HepG2 (cell line): ENCODE data around the gene HTR3C. TPM values are rescaled to one million over a fixed set of nuclear protein-coding genes. Genes with fewer than 3 reads are reported as not detected.

Experiments used
- HNRNPK ChIP-seq: fragments of 200-400 bp; formaldehyde crosslinking; IDR thresholded peaks from 2 replicates; pipeline ENCODE4 v1.6.1; 2018; ENCODE audit warnings: low read length, low read depth, moderate library complexity, mild to moderate bottlenecking; ENCODE audit not compliant: poor library complexity, severe bottlenecking
- KDM5B ChIP-seq: sonication (generic); formaldehyde crosslinking; IDR thresholded peaks from 2 replicates; pipeline ENCODE4 v1.4.0; 2020; ENCODE audit warnings: missing genetic modification reagents, mild to moderate bottlenecking, borderline replicate concordance
- NR2F1 ChIP-seq, 2 experiments: fragments of 450-650 bp in 1 of 2; formaldehyde crosslinking in 1 of 2; IDR thresholded peaks; 2 replicates each; pipeline versions ENCODE4 v1.5.0 to v1.6.1; 2016 to 2020; ENCODE audit warnings: mild to moderate bottlenecking in 1 of 2, missing compliant biosample characterization in 1 of 2, missing genetic modification reagents in 1 of 2, moderate library complexity in 1 of 2
- SMAD1 ChIP-seq: sonication (generic); formaldehyde crosslinking; IDR thresholded peaks from 2 replicates; pipeline ENCODE4 v1.4.0; 2020; ENCODE audit warnings: missing genetic modification reagents, low read depth, mild to moderate bottlenecking, borderline replicate concordance
- TAF15 ChIP-seq: fragments of 200-400 bp; formaldehyde crosslinking; IDR thresholded peaks from one replicate; pipeline ENCODE4 v1.6.1; 2018; ENCODE audit warnings: mild to moderate bottlenecking, low read depth, low read length; ENCODE audit not compliant: poor library complexity, severe bottlenecking
- THAP11 ChIP-seq: IDR thresholded peaks from 2 replicates; pipeline ENCODE4 v1.6.1; 2016; ENCODE audit warnings: missing biosample characterization, missing genetic modification reagents
- ZNF180 ChIP-seq: sonication (generic); formaldehyde crosslinking; IDR thresholded peaks from 2 replicates; pipeline ENCODE4 v1.4.0; 2020; ENCODE audit warnings: low read depth, missing genetic modification reagents, borderline replicate concordance
- ZNF337 ChIP-seq: sonication (generic); formaldehyde crosslinking; IDR thresholded peaks from 2 replicates; pipeline ENCODE4 v1.5.1; 2020; ENCODE audit warnings: missing genetic modification reagents, low read depth, mild to moderate bottlenecking, borderline replicate concordance
- ZSCAN21 ChIP-seq: sonication (generic); formaldehyde crosslinking; IDR thresholded peaks from 2 replicates; pipeline ENCODE4 v1.8.0; 2022; ENCODE audit warnings: mild to moderate bottlenecking, missing genetic modification reagents, moderate library complexity, borderline replicate concordance
- polyA plus RNA-seq, 8 experiments: library from polyadenylated mRNA; depleted of rRNA in 3 of 8; stranded (reverse) in 7 of 8; unstranded in 1 of 8; fragments of >200 nt; fragmentation: Illumina TruSeq in 4 of 8; extraction: Trizol in 4 of 8; gene quantifications; 2 replicates each; pipeline versions ENCODE4 v1.2.1 to v1.2.3, GENCODE V29; 2011 to 2016; ENCODE audit warnings: low read depth in 4 of 8, missing spikeins in 1 of 8, mixed read lengths in 1 of 8; ENCODE audit not compliant: insufficient read depth in 1 of 8
- total RNA-seq, 5 experiments: library from RNA; depleted of rRNA; stranded (reverse); fragments of >200 nt; fragmentation: Illumina TruSeq; extraction: Trizol; gene quantifications; 2 replicates each; pipeline ENCODE4 v1.2.3, GENCODE V29; 2016; ENCODE audit warnings: low read depth in 1 of 5
- TF ChIP-seq, protein P1 (sequence below): sonication (generic); formaldehyde crosslinking; IDR thresholded peaks from 2 replicates; pipeline ENCODE4 v1.4.0; 2020; ENCODE audit warnings: missing genetic modification reagents
- TF ChIP-seq, protein P2 (sequence below): sonication (generic); formaldehyde crosslinking; IDR thresholded peaks from 2 replicates; pipeline ENCODE4 v1.4.0; 2020; ENCODE audit warnings: missing genetic modification reagents, borderline replicate concordance
- TF ChIP-seq, protein P3 (sequence below): sonication (generic); formaldehyde crosslinking; IDR thresholded peaks from 2 replicates; pipeline ENCODE4 v1.4.0; 2020; ENCODE audit warnings: mild to moderate bottlenecking, low read depth, missing genetic modification reagents
- TF ChIP-seq, protein P4 (sequence below): sonication (generic); formaldehyde crosslinking; IDR thresholded peaks from 2 replicates; pipeline ENCODE4 v1.4.0; 2020; ENCODE audit warnings: missing genetic modification reagents
- TF ChIP-seq, protein P5 (sequence below): sonication (generic); formaldehyde crosslinking; IDR thresholded peaks from 2 replicates; pipeline ENCODE4 v1.4.0; 2020; ENCODE audit warnings: missing genetic modification reagents

The HTR3C gene
- total and polyA plus RNA-seq, 2 of the 13 experiments (the other 11 are each of a cell fraction or from before 2014, with no cell fraction given), result not detected

DNA sequence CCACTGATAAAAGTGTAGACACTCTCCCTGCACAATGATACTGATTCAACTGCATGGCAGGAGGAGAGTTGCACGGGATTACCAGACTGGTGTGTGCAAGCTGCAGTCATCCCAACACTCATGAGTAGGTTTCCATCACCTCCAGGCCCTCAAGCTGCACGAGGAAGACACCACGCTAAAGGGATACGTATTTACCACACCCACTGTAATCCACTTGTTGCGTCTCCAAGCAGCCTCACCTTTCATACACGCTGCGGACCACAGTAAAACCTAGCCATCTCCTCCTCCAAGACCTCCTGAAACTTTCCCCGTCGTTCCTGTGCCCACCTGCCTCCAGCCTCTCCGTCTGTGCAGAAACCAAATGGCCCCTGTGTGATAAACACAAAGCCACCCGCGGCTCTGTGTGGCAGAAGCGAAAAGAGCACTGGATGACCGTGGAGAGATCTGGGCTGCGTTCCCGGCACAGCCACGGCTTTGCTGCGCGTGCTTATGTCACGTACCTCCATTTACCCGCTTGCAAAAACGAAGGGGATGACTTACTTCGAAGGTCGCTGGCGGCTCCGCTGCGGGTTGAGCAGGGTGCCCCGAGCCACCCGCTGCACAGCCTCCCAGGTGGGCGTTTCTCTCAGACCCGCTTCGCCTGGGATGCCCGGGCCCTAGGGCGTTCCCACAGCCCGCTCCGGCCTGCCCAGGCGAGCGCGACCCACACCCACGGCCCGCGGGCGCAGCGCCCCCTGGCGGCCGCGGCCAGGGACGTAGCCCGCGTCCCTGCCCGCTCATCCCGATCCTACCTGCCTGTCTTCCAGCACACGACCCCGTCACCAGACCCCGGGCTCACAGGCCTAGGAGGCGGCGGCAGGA is 35.8 kb upstream of the HTR3C start (continued):
- peak; percentile 45; the same call in 1 of the 2 replicates for TF ChIP-seq ZSCAN21 (CRISPR knock-in tag)
- TF ChIP-seq, protein P1, sequence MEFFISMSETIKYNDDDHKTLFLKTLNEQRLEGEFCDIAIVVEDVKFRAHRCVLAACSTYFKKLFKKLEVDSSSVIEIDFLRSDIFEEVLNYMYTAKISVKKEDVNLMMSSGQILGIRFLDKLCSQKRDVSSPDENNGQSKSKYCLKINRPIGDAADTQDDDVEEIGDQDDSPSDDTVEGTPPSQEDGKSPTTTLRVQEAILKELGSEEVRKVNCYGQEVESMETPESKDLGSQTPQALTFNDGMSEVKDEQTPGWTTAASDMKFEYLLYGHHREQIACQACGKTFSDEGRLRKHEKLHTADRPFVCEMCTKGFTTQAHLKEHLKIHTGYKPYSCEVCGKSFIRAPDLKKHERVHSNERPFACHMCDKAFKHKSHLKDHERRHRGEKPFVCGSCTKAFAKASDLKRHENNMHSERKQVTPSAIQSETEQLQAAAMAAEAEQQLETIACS (CRISPR knock-in tag), result no peak
- TF ChIP-seq NR2F1 (CRISPR knock-in tag; IDR thresholded peaks at IDR 0.05), result no peak
- no peak for TF ChIP-seq ZNF180 (CRISPR knock-in tag)
- no peak for TF ChIP-seq ZNF337 (CRISPR knock-in tag)
- TF ChIP-seq, protein P2, sequence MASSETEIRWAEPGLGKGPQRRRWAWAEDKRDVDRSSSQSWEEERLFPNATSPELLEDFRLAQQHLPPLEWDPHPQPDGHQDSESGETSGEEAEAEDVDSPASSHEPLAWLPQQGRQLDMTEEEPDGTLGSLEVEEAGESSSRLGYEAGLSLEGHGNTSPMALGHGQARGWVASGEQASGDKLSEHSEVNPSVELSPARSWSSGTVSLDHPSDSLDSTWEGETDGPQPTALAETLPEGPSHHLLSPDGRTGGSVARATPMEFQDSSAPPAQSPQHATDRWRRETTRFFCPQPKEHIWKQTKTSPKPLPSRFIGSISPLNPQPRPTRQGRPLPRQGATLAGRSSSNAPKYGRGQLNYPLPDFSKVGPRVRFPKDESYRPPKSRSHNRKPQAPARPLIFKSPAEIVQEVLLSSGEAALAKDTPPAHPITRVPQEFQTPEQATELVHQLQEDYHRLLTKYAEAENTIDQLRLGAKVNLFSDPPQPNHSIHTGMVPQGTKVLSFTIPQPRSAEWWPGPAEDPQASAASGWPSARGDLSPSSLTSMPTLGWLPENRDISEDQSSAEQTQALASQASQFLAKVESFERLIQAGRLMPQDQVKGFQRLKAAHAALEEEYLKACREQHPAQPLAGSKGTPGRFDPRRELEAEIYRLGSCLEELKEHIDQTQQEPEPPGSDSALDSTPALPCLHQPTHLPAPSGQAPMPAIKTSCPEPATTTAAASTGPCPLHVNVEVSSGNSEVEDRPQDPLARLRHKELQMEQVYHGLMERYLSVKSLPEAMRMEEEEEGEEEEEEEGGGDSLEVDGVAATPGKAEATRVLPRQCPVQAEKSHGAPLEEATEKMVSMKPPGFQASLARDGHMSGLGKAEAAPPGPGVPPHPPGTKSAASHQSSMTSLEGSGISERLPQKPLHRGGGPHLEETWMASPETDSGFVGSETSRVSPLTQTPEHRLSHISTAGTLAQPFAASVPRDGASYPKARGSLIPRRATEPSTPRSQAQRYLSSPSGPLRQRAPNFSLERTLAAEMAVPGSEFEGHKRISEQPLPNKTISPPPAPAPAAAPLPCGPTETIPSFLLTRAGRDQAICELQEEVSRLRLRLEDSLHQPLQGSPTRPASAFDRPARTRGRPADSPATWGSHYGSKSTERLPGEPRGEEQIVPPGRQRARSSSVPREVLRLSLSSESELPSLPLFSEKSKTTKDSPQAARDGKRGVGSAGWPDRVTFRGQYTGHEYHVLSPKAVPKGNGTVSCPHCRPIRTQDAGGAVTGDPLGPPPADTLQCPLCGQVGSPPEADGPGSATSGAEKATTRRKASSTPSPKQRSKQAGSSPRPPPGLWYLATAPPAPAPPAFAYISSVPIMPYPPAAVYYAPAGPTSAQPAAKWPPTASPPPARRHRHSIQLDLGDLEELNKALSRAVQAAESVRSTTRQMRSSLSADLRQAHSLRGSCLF (CRISPR knock-in tag), result no peak
- TF ChIP-seq HNRNPK, result no peak
- TF ChIP-seq SMAD1 (CRISPR knock-in tag), result no peak
- TF ChIP-seq, protein P3, sequence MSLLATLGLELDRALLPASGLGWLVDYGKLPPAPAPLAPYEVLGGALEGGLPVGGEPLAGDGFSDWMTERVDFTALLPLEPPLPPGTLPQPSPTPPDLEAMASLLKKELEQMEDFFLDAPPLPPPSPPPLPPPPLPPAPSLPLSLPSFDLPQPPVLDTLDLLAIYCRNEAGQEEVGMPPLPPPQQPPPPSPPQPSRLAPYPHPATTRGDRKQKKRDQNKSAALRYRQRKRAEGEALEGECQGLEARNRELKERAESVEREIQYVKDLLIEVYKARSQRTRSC, result no peak
- TF ChIP-seq, protein P4, sequence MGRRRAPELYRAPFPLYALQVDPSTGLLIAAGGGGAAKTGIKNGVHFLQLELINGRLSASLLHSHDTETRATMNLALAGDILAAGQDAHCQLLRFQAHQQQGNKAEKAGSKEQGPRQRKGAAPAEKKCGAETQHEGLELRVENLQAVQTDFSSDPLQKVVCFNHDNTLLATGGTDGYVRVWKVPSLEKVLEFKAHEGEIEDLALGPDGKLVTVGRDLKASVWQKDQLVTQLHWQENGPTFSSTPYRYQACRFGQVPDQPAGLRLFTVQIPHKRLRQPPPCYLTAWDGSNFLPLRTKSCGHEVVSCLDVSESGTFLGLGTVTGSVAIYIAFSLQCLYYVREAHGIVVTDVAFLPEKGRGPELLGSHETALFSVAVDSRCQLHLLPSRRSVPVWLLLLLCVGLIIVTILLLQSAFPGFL, result 0 out of 2 replicates have a peak, but pooled peaks have one; percentile 22
- no peak for TF ChIP-seq TAF15
- no peak for TF ChIP-seq KDM5B (CRISPR knock-in tag)
- no peak for TF ChIP-seq THAP11 (CRISPR knock-in tag)
- TF ChIP-seq, protein P5, sequence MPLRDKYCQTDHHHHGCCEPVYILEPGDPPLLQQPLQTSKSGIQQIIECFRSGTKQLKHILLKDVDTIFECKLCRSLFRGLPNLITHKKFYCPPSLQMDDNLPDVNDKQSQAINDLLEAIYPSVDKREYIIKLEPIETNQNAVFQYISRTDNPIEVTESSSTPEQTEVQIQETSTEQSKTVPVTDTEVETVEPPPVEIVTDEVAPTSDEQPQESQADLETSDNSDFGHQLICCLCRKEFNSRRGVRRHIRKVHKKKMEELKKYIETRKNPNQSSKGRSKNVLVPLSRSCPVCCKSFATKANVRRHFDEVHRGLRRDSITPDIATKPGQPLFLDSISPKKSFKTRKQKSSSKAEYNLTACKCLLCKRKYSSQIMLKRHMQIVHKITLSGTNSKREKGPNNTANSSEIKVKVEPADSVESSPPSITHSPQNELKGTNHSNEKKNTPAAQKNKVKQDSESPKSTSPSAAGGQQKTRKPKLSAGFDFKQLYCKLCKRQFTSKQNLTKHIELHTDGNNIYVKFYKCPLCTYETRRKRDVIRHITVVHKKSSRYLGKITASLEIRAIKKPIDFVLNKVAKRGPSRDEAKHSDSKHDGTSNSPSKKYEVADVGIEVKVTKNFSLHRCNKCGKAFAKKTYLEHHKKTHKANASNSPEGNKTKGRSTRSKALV, result no peak
